HG03097 (cell line): ENCODE measurements around the gene ABCF2.

Experiments used
- ATAC-seq: cut with Tn5 transposase; IDR thresholded peaks from one replicate; pipeline ENCODE4 v1.9.1; 2021; ENCODE audit not compliant: unreplicated experiment, low FRiP score

Gene ABCF2

GRCh38 chr7:151226875-151227782 lies at the start of gene ABCF2:
Gene ABCF2 (minus strand): TSS chr7:151227205. CDS start chr7:151226458, 747 bp downstream.
- peak; percentile 94 for ATAC-seq

DNA sequence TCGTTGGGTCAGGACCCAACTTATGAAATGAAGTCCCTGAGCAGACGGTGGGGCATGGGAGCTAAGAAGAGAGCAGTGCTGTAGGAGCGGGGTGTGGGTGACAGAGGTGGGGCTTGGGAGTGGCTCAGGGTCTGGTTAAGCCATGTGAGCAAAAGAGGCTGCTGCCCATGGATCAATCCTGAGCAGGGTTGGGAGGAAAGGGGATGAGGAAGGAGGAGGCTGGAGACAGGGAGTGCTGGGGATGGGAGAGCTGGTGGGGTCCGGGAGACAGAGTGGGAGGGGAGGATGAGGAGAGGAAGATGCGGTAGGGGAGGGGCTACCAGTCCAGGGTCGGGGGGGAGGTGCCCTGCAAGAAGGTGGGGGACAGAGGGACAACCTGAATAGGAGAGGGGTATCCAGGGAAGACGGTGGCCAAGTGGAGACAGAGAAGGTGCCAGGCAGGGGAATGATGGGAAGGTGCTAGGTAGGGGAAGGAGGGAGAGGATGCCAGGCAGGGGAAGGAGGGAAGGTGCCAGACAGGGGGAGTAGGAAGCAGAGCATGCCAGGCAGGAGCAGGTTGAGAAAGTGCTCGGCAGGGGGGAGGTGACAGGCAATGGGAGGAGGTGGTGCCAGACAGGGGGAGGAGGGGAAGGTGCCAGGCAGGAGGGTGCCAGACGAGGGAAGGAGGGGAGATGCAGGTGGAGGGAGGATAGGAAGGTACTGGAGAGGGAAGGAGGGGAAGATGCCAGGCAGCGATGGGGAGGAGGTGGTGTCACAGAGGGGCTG lies 49.0 kb upstream of the ABCF2 start:
- no peak for ATAC-seq

- no peak for ATAC-seq
Measured at GRCh38 chr7:151274936-151275812, 48.2 kb upstream of the ABCF2 start.

DNA sequence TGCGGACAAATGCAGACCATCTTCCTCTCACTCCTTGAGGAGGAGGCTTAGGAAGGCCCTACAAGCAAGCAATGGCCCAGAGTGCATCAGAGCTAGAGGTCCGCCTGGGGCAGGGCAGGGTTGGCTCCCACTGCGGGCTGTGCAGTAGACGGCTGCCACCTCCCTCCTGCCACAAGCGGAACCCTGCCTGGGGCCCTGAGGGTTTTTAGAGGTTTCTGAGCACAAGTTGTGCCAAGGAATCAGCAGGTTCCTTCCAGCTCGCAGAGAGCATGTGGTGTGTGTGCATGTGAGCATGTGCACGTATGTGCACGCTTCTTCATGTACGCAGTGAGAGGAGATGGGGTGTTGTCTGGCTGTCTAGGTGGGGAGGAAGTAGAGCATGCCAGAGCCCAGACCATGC lies 47.4 kb upstream of the ABCF2 start:
- ATAC-seq, result no peak

- ATAC-seq, result no peak
Measured at GRCh38 chr7:151273651-151274390, 46.8 kb upstream of the ABCF2 start.

- ATAC-seq, result no peak
Measured at GRCh38 chr7:151272877-151273276, 45.9 kb upstream of the ABCF2 start.

- no peak for ATAC-seq
Measured at GRCh38 chr7:151272405-151272804, 45.4 kb upstream of the ABCF2 start.

DNA sequence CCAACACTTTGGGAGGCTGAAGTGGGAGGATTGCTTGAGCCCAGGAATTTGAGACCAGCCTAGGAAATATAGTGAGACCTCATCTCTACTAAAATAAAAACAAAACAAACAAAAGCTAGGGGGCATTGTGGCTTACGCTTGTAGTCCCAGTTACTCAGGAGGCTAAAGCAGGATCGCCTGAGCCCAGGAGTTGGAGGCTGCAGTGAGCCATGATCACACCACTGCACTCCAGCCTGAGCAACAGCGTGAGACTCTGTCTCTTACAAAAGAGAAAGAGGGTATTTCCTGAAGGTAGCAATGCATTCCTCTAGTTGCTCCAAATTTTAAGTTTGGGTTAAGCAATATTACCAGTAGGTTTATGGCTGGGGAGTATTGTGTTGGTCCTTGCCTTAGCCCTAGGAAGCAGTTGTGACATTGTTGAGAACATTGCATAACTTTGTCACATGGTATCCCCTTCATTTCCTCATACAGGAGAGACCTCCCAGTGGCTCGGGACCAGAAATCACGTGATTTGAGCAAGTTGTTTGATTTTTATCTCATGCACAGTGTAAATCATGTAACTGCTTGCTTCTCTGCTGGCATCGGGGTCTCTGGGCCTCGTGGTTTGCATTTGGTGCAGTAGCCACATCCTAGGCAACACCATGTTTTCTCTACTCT lies 44.8 kb upstream of the ABCF2 start:
- ATAC-seq, result no peak

DNA sequence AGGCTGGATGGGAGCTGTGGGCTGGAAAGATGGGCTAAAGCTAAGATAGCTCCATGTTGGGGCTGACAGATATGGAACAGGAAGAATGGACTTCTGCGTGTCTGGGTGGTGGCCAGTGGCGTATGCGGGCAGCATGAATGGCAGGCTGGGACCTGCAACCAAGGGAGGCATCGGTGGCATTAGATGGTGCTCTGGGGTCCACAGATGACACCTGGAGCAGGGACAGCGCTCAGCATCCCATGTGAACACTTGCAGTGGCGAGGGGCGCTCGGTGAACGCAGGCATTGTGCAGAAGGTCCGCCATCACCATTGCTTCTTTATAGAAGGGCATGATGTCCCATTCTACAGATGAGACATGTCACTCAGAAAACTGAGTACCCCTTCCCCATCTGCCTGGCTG lies 42.5 kb upstream of the ABCF2 start:
- ATAC-seq, result no peak

GRCh38 chr7:151265351-151265931 lies 38.4 kb upstream of the ABCF2 start:
- ATAC-seq, result no peak

- ATAC-seq, result no peak
Measured at GRCh38 chr7:151264615-151265014, 37.6 kb upstream of the ABCF2 start.

GRCh38 chr7:151261529-151261928 lies 34.5 kb upstream of the ABCF2 start:
- ATAC-seq, result no peak

DNA sequence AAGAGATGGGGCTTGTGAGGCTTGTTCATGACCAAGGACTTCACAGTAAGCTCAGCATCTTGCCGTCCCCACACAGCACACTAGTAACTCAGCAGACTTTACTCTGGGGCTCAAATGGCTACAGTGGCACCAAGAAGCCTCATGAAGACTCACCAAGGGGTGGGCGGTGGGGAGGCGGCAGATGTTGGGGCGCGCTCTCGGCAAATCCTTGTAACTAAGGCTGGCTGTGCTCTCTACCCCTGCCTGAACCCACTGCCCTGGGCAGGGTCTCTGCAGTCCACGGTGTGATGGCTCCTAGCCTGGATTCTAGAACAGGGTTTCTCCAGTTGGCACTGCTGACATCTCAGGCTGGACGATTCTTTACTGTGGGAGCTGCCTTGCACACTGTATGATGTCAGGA lies 33.9 kb upstream of the ABCF2 start:
- no peak for ATAC-seq

GRCh38 chr7:151260471-151260870 lies 33.5 kb upstream of the ABCF2 start:
- ATAC-seq, result no peak

DNA sequence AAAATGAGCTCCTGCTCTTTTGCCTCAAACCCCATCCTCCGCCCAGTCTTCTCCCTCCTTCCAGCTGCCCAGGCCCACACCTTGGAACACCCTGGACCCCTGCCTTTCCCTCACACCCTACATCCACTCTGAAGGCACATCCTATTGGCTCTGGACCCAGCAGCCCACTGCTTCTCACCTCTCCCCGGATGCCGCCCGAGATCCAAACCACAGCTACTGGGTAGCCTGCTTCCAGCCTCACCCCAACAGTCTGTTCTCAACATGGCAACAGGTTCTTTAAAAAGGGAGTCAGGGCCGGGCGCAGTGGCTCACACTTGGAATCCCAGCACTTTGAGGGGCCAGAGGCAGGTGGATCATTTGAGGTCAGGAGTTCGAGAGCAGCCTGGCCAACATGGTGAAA lies 31.0 kb upstream of the ABCF2 start:
- ATAC-seq, result no peak

DNA sequence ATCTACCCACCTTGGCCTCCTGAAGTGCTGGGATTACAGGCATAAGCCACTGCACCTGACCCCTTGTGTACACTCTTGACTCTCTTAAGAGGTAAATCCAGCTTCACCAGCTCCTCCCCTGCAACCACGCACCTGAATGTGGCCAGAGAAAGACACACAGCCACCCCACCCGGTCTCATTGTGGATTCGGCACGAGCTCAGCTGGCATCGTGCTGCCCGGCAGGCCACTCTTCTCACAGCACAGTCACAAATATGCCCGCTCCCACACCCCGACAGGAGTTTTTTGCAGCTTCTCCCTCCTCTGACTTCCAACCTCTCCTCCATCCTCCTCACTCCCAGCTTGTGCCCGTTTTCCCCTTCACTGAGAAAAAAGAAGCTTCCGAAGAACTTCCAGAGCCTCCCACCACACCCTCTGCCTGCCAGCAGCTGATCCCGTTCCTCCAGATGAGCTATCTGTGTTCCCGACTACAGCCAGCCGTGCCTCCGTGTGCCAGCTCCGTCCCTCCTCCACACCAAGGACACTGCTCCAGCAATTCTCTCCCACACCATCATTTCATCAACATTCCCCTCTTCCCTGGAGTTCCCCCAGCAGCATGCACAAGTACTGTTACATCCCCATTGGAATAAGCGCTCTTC lies 29.5 kb upstream of the ABCF2 start:
- ATAC-seq, result no peak

- no peak for ATAC-seq
Measured at GRCh38 chr7:151255390-151255789, 28.4 kb upstream of the ABCF2 start.

DNA sequence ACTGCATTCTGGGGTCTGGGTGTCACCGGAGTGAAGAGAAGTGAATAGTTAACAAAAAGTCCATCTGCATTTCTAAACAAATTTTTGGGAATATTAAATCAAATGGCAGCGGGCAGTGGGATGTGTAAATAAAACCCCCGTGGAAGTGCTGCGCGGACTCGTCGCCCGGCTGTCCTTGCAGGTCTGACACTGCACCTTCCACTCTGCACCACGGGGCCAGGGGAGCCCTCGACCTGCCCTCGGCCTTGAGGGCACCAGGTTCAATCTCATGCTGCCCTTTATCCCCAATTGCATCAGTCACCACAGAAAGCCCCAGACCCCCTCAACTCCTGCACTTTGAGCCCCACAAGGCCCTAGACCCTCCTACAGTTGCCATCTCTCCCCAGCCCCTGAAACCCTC lies 27.8 kb upstream of the ABCF2 start:
- no peak for ATAC-seq

DNA sequence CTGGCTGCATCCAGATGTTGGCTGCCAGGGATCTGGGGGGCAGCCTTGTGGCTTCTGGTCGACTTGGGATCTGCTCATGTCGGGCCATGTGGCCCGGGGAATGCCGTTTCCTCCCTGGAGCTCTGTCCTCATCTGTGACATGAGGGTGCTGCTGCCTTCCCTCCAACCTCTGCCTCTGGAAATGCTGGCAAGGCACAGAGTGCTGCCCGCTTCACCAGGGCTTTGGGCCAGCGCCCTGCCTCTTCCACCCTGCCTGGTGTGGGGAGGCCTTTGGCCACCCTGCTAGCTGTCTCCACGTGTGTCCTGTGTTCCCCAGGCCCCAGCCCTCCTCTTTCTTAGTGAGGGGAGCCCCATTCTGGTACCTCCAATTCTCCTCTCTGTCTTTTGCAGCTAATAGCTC lies 27.3 kb upstream of the ABCF2 start:
- no peak for ATAC-seq
